Fibroblast of the conjunctiva (primary cell): ENCODE data around the gene KLF6.

Source experiments
- DNase-seq: peaks from one replicate; pipeline ENCODE4 v3.0.0-alpha.2; 2010; ENCODE audit warnings: low read depth

KLF6 gene

GRCh38 chr10:3811291-3811870, 26.4 kb upstream of the KLF6 start:
- DNase-seq = peak; percentile 61

GRCh38 chr10:3808689-3809199, 23.7 kb upstream of the KLF6 start:
- DNase-seq = no peak

- no peak for DNase-seq
These were observed 23.0 kb upstream of the KLF6 start for GRCh38 chr10:3807928-3808496.

GRCh38 chr10:3807211-3807927, 22.4 kb upstream of the KLF6 start:
- DNase-seq = no peak

GRCh38 chr10:3806603-3807002, 21.6 kb upstream of the KLF6 start:
- DNase-seq = peak; percentile 51

- DNase-seq = peak; percentile 90
These were observed 20.9 kb upstream of the KLF6 start for GRCh38 chr10:3805791-3806461.

GRCh38 chr10:3805201-3805790, 20.3 kb upstream of the KLF6 start:
- peak; percentile 64 for DNase-seq

- no peak for DNase-seq
These were observed 19.1 kb upstream of the KLF6 start for GRCh38 chr10:3803927-3804741.

- DNase-seq = no peak
These were observed 18.4 kb upstream of the KLF6 start for GRCh38 chr10:3803295-3803926.

- DNase-seq = no peak
These were observed 17.7 kb upstream of the KLF6 start for GRCh38 chr10:3802526-3803265.

- DNase-seq = no peak
These were observed 16.7 kb upstream of the KLF6 start for GRCh38 chr10:3801558-3802192.

GRCh38 chr10:3800586-3800985, 15.6 kb upstream of the KLF6 start:
- no peak for DNase-seq

GRCh38 chr10:3797750-3798149, 12.7 kb upstream of the KLF6 start:
- no peak for DNase-seq

GRCh38 chr10:3793553-3793952, 8.5 kb upstream of the KLF6 start:
- DNase-seq = no peak

GRCh38 chr10:3792710-3793219, 7.8 kb upstream of the KLF6 start:
- DNase-seq = no peak

- DNase-seq = no peak
These were observed 7.1 kb upstream of the KLF6 start for GRCh38 chr10:3791974-3792633.

- DNase-seq = no peak
These were observed 5.8 kb upstream of the KLF6 start for GRCh38 chr10:3790858-3791257.

- no peak for DNase-seq
These were observed 5.3 kb upstream of the KLF6 start for GRCh38 chr10:3790272-3790671.

GRCh38 chr10:3789621-3790020, 4.6 kb upstream of the KLF6 start:
- DNase-seq = no peak
